ENCODE measurements around the gene TFAP2E.

The TFAP2E gene

GRCh38 chr1:35533586-35533985, 39.5 kb upstream of the TFAP2E start:
- H3K4me3 ChIP-seq (ENCODE audit: low read length) = no peak overlapping the region
- DNase-seq (ENCODE audit: low read depth) = no peak

GRCh38 chr1:35535243-35535642, 37.9 kb upstream of the TFAP2E start:
- H3K4me3 ChIP-seq (ENCODE audit: low read length) = no peak overlapping the region
- DNase-seq (ENCODE audit: low read depth) = no peak
- TF ChIP-seq, protein P1, sequence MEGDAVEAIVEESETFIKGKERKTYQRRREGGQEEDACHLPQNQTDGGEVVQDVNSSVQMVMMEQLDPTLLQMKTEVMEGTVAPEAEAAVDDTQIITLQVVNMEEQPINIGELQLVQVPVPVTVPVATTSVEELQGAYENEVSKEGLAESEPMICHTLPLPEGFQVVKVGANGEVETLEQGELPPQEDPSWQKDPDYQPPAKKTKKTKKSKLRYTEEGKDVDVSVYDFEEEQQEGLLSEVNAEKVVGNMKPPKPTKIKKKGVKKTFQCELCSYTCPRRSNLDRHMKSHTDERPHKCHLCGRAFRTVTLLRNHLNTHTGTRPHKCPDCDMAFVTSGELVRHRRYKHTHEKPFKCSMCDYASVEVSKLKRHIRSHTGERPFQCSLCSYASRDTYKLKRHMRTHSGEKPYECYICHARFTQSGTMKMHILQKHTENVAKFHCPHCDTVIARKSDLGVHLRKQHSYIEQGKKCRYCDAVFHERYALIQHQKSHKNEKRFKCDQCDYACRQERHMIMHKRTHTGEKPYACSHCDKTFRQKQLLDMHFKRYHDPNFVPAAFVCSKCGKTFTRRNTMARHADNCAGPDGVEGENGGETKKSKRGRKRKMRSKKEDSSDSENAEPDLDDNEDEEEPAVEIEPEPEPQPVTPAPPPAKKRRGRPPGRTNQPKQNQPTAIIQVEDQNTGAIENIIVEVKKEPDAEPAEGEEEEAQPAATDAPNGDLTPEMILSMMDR (IDR thresholded peaks at IDR 0.05; ENCODE audit: insufficient read depth, low read depth, low read length, missing control alignments) = no peak

More at GRCh38 chr1:35533586-35533985, 39.5 kb upstream of the TFAP2E start:
- TF ChIP-seq, protein P1 (IDR thresholded peaks at IDR 0.05; ENCODE audit: insufficient read depth, low read depth, low read length, missing control alignments) = no peak

GRCh38 chr1:35536556-35537162, 36.5 kb upstream of the TFAP2E start:
- TF ChIP-seq, protein P1 (IDR thresholded peaks at IDR 0.05; ENCODE audit: insufficient read depth, low read depth, low read length, missing control alignments) = no peak

DNA sequence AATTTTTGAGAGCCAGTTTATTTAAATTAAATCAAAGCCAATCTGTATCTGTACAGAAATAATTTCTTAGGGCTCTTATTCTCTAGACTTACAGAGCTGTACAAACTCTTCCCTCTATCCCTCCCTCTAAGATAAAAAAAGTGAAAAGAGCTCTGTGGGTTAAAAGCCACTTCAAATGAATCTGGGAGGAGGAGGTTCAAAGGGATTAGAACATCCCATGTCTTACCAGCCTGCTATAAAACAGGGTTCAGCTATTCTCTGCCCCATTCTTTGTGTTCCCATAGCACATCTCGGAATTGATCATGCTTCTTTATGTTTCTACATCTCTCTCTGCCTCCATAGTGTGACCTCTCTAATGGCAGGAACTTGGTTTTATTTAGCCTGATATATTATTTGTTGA, 35.3 kb upstream of the TFAP2E start:
- TF ChIP-seq, protein P1 (IDR thresholded peaks at IDR 0.05; ENCODE audit: insufficient read depth, low read depth, low read length, missing control alignments) = no peak
- H3K4me3 ChIP-seq (ENCODE audit: low read length) = no peak overlapping the region
- DNase-seq (ENCODE audit: low read depth) = no peak

More at GRCh38 chr1:35536556-35537162, 36.5 kb upstream of the TFAP2E start:
- H3K4me3 ChIP-seq (ENCODE audit: low read length) = no peak overlapping the region
- DNase-seq (ENCODE audit: low read depth) = no peak

DNA sequence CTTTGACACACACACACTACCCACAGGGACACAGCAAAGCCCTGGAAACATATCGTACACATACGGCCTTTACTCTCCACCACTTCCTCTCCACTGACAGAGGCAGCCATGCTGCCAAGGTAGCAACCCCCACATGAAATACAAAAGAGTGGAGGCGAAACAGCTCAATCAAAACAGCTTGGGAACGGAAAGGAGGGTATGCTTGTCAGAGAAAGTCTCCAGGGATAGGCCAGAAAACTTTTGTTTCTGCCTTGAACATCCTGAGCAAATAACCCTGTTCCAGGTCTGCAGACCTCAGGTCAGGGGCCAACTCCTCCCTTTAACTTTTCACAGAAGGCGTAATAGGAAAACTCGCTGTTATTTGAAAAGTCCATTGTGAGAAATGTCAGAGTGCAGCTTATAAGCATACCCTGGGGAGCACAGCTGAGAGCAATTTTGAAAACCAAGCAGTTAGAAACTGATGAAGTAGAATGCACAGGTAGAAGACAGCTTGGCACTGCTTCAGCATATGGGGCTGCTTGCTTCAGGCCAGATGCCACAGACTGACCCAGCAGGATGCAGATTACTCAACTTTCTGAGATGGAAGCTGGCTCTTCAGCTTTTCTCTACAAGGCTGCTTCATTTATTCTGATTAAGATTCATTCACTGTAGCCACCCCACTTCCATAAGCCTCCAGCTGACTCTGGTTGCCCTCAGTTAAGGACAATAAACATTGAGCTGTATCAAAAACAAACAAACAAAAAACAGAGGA, 33.9 kb upstream of the TFAP2E start:
- peak; percentile 46 for DNase-seq (ENCODE audit: low read depth)
- H3K4me3 ChIP-seq (ENCODE audit: low read length) = no peak overlapping the region

DNA sequence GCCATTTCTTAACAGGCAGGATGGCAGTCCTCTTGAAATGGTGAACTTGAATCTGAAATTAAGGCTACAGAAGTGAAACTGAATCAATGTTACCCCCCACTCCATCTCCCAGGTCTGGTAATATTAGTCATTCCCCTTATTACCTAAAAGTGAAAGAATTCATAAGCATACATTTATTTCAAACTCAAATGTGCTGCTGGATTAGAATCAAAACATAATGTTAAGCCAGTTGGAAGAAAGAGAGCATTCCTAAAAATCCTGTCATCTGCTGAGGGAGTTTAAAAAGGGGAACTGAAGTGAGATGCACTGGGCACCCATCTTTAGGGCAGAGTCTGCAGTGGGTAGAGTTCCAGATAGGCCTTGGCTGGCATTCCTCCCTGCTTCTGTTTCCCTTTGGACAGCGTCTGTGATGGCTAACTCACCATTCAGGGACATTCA, 33.3 kb upstream of the TFAP2E start:
- TF ChIP-seq, protein P1 (IDR thresholded peaks at IDR 0.05; ENCODE audit: insufficient read depth, low read depth, low read length, missing control alignments) = no peak
- DNase-seq (ENCODE audit: low read depth) = no peak

More for the DNA sequence above, 33.9 kb upstream of the TFAP2E start:
- TF ChIP-seq, protein P1 (IDR thresholded peaks at IDR 0.05; ENCODE audit: insufficient read depth, low read depth, low read length, missing control alignments) = no peak

More for the DNA sequence above, 33.3 kb upstream of the TFAP2E start:
- H3K4me3 ChIP-seq (ENCODE audit: low read length) = no peak overlapping the region
